Gastrocnemius medialis (tissue), 4 donors: ENCODE data around the gene LASP1NB.

Source experiments
- ATAC-seq, 2 donors: fragments of 150-250 bp; one replicate each; pipeline ENCODE4 v1.9.1; 2016
- DNase-seq, 2 donors: peaks; one replicate each; pipeline ENCODE4 v3.0.0-alpha.2; 2019
- H3K27ac ChIP-seq, 4 donors: fragments of 200-600 bp; sonication (generic); 1 replicate in 1 of 4; 2 replicates in 3 of 4; pipeline ENCODE4 v1.5.1; 2016 to 2018; ENCODE audit warnings: mild to moderate bottlenecking in 2 of 4, moderate library complexity in 1 of 4
- H3K27me3 ChIP-seq, 3 donors: fragments of 200-600 bp; sonication (generic) in 2 of 3; 1 replicate in 1 of 3; 2 replicates in 2 of 3; pipeline versions ENCODE4 v1.5.1 to v1.6.0; 2016 to 2019; ENCODE audit warnings: mild to moderate bottlenecking in 1 of 3, moderate library complexity in 1 of 3
- H3K36me3 ChIP-seq, 2 donors: fragments of 200-600 bp; sonication (generic) in 1 of 2; one replicate each; pipeline ENCODE4 v1.5.1; 2017 to 2018
- H3K4me1 ChIP-seq, 2 donors: fragments of 200-600 bp; sonication (generic) in 1 of 2; one replicate each; pipeline ENCODE4 v1.5.1; 2016 to 2017; ENCODE audit warnings: mild to moderate bottlenecking in 2 of 2
- H3K4me3 ChIP-seq, 4 donors: fragments of 200-600 bp; sonication (generic) in 3 of 4; 1 replicate in 1 of 4; 2 replicates in 3 of 4; pipeline ENCODE4 v1.5.1; 2016 to 2019; ENCODE audit warnings: mild to moderate bottlenecking in 2 of 4
- H3K9me3 ChIP-seq, 3 donors: fragments of 200-600 bp; sonication (generic) in 2 of 3; 1 replicate in 1 of 3; 2 replicates in 2 of 3; pipeline ENCODE4 v1.5.1; 2016 to 2019
- POLR2A ChIP-seq, 2 donors: fragments of 450-650 bp; IDR thresholded peaks; one replicate each; pipeline ENCODE4 v1.6.1; 2017; ENCODE audit warnings: antibody characterized with exemption in 2 of 2, mild to moderate bottlenecking in 2 of 2, moderate library complexity in 2 of 2
- in situ Hi-C, 4 donors: fragments of 200-750 bp; cut with MboI; loops; one replicate each; pipeline versions ENCODE4 v1.15.0 to v1.8.0; 2017; ENCODE audit warnings: low sequenced_read_pairs in 4 of 4
- intact Hi-C: fragments of 100-400 bp; cut with DNase I; formaldehyde crosslinking; loops from one replicate; pipeline ENCODE4 v1.15.1; 2023; ENCODE audit warnings: low total_unique reads
- TF ChIP-seq, protein P1 (sequence below), 5 experiments: fragments of 450-650 bp in 3 of 5; fragments of 200-600 bp in 2 of 5; sonication (generic) in 2 of 5; IDR thresholded peaks in 4 of 5; conservative IDR thresholded peaks in 1 of 5; 1 replicate in 4 of 5; 2 replicates in 1 of 5; pipeline ENCODE4 v1.5.1; 2016 to 2019; ENCODE audit warnings: antibody characterized with exemption in 5 of 5, mild to moderate bottlenecking in 3 of 5, moderate library complexity in 3 of 5

Gene LASP1NB

DNA sequence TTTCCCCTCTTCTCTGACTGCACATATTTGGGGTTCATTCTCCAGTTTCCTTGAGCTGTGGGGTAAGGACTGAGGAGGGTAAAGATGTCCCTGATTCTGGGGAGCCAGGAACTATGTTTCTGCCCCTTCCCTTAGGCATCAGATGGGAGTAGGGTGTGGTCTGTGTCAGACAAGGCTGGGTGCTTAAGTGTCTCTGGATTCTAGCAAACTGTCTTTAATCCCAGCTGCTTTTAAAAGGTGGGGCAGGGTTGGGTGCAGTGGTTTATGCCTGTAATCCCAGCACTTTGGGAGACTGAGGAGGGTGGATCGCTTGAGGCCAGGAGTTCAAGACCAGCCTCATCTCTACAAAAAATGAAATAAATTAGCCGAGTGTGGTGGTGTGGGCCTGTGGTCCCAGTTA is 42.5 kb upstream of the LASP1NB start:
- ATAC-seq: no peak
- H3K27ac ChIP-seq: peak overlapping the region; percentile 4 to 71 (median 34)
- H3K4me3 ChIP-seq: no peak overlapping the region
- no peaks in the 10 kb centered on the region for H3K27me3 ChIP-seq
- DNase-seq: no peak
- H3K4me1 ChIP-seq: peaks cover 53 to 56% of the 10 kb centered on the region in 2 donors
- no peaks in the 10 kb centered on the region for H3K9me3 ChIP-seq
- TF ChIP-seq POLR2A (IDR thresholded peaks at IDR 0.05): no peak
- TF ChIP-seq, protein P1, sequence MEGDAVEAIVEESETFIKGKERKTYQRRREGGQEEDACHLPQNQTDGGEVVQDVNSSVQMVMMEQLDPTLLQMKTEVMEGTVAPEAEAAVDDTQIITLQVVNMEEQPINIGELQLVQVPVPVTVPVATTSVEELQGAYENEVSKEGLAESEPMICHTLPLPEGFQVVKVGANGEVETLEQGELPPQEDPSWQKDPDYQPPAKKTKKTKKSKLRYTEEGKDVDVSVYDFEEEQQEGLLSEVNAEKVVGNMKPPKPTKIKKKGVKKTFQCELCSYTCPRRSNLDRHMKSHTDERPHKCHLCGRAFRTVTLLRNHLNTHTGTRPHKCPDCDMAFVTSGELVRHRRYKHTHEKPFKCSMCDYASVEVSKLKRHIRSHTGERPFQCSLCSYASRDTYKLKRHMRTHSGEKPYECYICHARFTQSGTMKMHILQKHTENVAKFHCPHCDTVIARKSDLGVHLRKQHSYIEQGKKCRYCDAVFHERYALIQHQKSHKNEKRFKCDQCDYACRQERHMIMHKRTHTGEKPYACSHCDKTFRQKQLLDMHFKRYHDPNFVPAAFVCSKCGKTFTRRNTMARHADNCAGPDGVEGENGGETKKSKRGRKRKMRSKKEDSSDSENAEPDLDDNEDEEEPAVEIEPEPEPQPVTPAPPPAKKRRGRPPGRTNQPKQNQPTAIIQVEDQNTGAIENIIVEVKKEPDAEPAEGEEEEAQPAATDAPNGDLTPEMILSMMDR (IDR thresholded peaks at IDR 0.05 in 4 of 5, conservative IDR thresholded peaks at IDR 0.05 in 1 of 5): no peak
- no peaks in the 10 kb centered on the region for H3K36me3 ChIP-seq
- intact Hi-C loops (no loop called here), in situ Hi-C loops (loop anchor here in 1 of 4 donors (25.0 kb wide), 1 partner anchor 104 kb away; no protein-coding TSS in a partner anchor)

DNA sequence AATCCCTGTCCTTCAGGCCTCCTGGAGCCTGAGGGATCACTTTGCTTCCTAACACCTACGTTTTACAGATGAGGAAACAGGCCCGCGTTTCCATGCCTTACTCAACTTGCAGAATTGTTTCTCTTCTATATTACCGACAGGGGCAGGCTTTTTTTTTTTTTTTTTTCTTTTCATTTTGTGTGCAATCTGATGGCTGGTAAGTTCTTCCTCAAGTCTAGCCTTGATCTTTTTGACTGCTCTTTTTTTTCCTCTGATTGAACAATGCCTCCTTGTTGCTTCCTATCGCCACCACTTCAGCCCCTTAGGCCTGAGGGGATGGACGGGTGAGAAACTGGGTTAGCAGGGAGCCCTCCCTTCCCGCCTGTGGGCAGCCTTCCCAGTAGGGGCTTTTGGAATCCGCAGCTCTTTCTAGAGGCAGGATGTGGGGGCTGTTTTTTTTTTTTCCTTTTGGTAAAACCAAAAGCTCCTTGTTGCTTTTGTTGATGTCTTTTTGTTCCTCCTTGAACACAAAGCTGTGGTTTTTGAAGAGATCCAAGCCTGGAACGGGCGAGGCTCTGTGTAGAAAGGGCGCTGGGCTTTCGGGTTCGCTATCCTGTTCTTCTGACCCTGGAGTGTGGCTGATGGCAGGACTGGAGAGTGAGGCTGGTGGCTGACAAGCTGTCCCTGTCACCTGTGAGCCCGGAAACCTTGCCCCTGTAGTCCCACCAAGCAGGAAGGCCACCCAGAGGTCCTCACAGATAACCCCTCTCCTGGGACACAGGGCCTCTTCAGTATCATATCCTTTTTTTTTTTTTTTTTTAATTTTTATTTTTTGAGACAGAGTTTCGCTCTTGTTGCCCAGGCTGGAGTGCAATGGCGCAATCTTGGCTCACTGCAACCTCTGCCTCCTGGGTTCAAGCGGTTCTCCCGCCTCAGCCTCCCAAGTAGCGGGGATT is 41.6 kb upstream of the LASP1NB start:
- Histone ChIP-seq H3K4me3 (no peak overlapping the region), H3K4me1 (peaks cover 53 to 56% of the 10 kb centered on the region in 2 donors), H3K27ac (peak overlapping the region; percentile 30 to 71 (median 58)), H3K27me3 (no peaks in the 10 kb centered on the region), H3K9me3 (no peaks in the 10 kb centered on the region), H3K36me3 (no peaks in the 10 kb centered on the region)
- DNase-seq (no peak), ATAC-seq (no peak)
- no peak for TF ChIP-seq POLR2A (IDR thresholded peaks at IDR 0.05)
- TF ChIP-seq, protein P1 (IDR thresholded peaks at IDR 0.05 in 4 of 5, conservative IDR thresholded peaks at IDR 0.05 in 1 of 5): no peak
- intact Hi-C loops (no loop called here), in situ Hi-C loops (loop anchor here in 1 of 4 donors (25.0 kb wide), 1 partner anchor 103 kb away; no protein-coding TSS in a partner anchor)

DNA sequence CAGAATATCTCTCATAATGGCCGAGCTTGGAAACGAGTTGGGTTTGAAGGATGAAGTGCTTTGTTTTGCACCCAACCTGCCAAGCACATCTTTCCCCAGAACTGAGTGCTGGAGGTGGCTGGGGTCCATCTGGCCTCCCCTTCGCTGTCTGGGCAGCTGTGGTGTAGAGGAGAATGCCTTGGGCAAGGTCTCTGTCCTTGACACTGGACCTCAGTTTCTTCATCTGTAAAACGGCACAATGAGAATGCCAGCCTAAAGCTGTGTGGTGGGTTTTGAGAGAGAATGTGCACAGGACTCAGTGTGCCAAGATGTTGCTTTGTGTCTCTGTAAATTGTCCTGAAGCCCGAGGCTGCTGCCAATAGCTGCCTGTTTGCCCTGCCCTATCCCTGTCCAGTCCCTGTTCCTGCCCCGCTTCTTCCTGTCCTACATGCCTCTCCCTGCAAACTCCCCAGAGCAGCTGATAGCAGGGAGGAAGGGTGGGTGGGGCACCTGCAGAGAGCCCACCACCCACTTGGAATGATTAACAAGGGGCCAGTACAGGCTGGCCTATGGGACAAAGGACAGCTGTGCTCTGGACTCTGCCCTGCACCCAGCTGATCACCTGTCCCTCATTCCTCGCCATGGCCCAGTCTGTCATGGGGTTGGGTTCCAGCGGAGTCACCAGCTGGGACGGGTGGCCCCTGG is 40.2 kb upstream of the LASP1NB start:
- Histone ChIP-seq H3K27me3 (no peaks in the 10 kb centered on the region), H3K27ac (peak overlapping the region; percentile 23 to 71 (median 58)), H3K4me3 (no peak overlapping the region), H3K4me1 (peaks cover 48 to 49% of the 10 kb centered on the region in 2 donors), H3K9me3 (no peaks in the 10 kb centered on the region), H3K36me3 (no peaks in the 10 kb centered on the region)
- intact Hi-C loops (no loop called here), in situ Hi-C loops (loop anchor here in 1 of 4 donors (25.0 kb wide), 1 partner anchor 102 kb away; no protein-coding TSS in a partner anchor)
- ATAC-seq (no peak), DNase-seq (no peak)
- TF ChIP-seq, protein P1 (IDR thresholded peaks at IDR 0.05 in 4 of 5, conservative IDR thresholded peaks at IDR 0.05 in 1 of 5): no peak
- TF ChIP-seq POLR2A (IDR thresholded peaks at IDR 0.05): no peak

DNA sequence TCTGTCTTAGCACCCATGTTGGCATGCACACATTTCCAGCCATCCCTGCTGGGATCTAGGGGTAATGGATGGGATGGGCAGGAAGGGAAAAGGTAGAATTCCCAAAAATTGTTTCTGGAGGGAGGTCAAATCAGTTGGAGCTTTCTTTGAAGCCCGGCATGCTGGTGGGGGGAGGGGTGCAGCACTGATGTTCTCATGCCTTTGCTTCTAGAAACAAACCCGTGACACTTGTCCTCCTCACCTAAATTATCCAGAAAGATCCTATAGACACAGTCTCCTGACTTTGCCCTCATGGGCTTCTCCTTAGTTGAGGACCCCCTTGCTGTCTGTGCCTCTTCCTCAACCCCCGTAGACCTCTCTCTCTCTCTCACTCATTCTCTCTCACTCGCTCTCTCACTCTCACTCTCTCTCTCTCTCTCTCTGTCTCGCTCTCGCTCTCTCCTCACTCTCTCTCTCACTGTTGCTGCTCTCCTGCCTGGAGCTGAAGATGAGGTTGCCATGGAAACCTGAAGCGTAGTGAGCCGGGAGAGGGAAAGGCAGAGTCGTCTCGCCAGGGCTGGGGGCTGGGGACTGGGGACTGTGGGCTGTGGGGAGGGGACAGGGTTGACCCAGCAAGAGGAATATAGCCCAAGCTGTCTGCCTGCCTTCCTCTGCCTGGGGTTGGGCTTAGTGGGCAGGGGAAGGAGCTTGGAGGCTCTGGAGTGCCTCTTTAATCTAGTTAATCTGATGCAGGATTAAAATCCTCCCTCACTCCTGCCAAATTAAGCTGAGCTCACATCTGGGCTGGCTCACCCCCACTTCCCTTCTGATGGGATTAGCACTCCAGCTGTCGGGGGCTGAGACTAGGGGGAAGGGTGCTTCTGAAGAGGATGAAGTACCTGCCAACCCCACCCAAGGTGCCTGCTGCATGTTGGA is 39.4 kb upstream of the LASP1NB start:
- in situ Hi-C loops (loop anchor here in 1 of 4 donors (25.0 kb wide), 1 partner anchor 101 kb away; no protein-coding TSS in a partner anchor), intact Hi-C loops (no loop called here)
- peak overlapping the region; percentile 20 to 71 (median 42) for H3K27ac ChIP-seq
- H3K36me3 ChIP-seq: no peaks in the 10 kb centered on the region
- DNase-seq (no peak), ATAC-seq (no peak)
- TF ChIP-seq POLR2A (IDR thresholded peaks at IDR 0.05): no peak
- TF ChIP-seq, protein P1 (IDR thresholded peaks at IDR 0.05 in 4 of 5, conservative IDR thresholded peaks at IDR 0.05 in 1 of 5): no peak
- peaks cover 40 to 41% of the 10 kb centered on the region in 2 donors for H3K4me1 ChIP-seq
- no peak overlapping the region for H3K4me3 ChIP-seq
- H3K27me3 ChIP-seq: no peaks in the 10 kb centered on the region
- no peaks in the 10 kb centered on the region for H3K9me3 ChIP-seq
